HEK293 (cell line): ENCODE measurements around the gene ITGB3.
A peak's percentile ranks its signal among the peaks of the same experiment; 100 is the strongest.

Source experiments
- KLF1 ChIP-seq: fragments of 450-650 bp; formaldehyde crosslinking; IDR thresholded peaks from 2 replicates; pipeline ENCODE4 v1.5.1; 2016; ENCODE audit warnings: missing biosample characterization, missing genetic modification characterization
- MZF1 ChIP-seq: fragments of 450-650 bp; formaldehyde crosslinking; IDR thresholded peaks from 2 replicates; pipeline ENCODE4 v1.5.1; 2017; ENCODE audit warnings: missing biosample characterization, missing genetic modification characterization, borderline replicate concordance
- OVOL3 ChIP-seq: fragments of 450-650 bp; formaldehyde crosslinking; IDR thresholded peaks from 2 replicates; pipeline ENCODE4 v1.5.1; 2016; ENCODE audit warnings: missing biosample characterization, missing genetic modification characterization
- REPIN1 ChIP-seq: fragments of 450-650 bp; formaldehyde crosslinking; IDR thresholded peaks from 2 replicates; pipeline ENCODE4 v1.5.1; 2017; ENCODE audit warnings: missing biosample characterization, missing genetic modification characterization, low read depth
- YY1 ChIP-seq: fragments of 450-650 bp; formaldehyde crosslinking; IDR thresholded peaks from 2 replicates; pipeline ENCODE4 v1.5.1; 2018; ENCODE audit warnings: missing biosample characterization, missing genetic modification characterization
- YY2 ChIP-seq: fragments of 450-650 bp; formaldehyde crosslinking; IDR thresholded peaks from 2 replicates; pipeline ENCODE4 v1.5.1; 2016; ENCODE audit warnings: missing biosample characterization, missing genetic modification characterization
- ZNF10 ChIP-seq: fragments of 450-650 bp; formaldehyde crosslinking; IDR thresholded peaks from 2 replicates; pipeline ENCODE4 v1.5.1; 2017; ENCODE audit warnings: missing biosample characterization, missing genetic modification characterization
- ZNF169 ChIP-seq: fragments of 450-650 bp; formaldehyde crosslinking; IDR thresholded peaks from 2 replicates; pipeline ENCODE4 v1.5.1; 2016; ENCODE audit warnings: missing biosample characterization, missing genetic modification characterization
- ZNF2 ChIP-seq: fragments of 450-650 bp; formaldehyde crosslinking; IDR thresholded peaks from 2 replicates; pipeline ENCODE4 v1.5.1; 2016; ENCODE audit warnings: missing biosample characterization, missing genetic modification characterization
- ZNF221 ChIP-seq: fragments of 450-650 bp; formaldehyde crosslinking; IDR thresholded peaks from 2 replicates; pipeline ENCODE4 v1.5.1; 2017; ENCODE audit warnings: missing biosample characterization, missing genetic modification characterization, borderline replicate concordance
- ZNF544 ChIP-seq: fragments of 450-650 bp; formaldehyde crosslinking; IDR thresholded peaks from 2 replicates; pipeline ENCODE4 v1.5.0; 2017; ENCODE audit warnings: missing biosample characterization, missing genetic modification characterization
- ZNF549 ChIP-seq: fragments of 450-650 bp; IDR thresholded peaks from 2 replicates; pipeline ENCODE4 v1.5.1; 2018; ENCODE audit warnings: missing biosample characterization, missing genetic modification characterization, mild to moderate bottlenecking, inconsistent platforms, moderate library complexity
- ZNF555 ChIP-seq: fragments of 450-650 bp; formaldehyde crosslinking; conservative IDR thresholded peaks from 2 replicates; pipeline ENCODE4 v1.5.1; 2017; ENCODE audit warnings: missing biosample characterization, mild to moderate bottlenecking, missing genetic modification characterization, inconsistent platforms
- TF ChIP-seq, protein P1 (sequence below): fragments of 450-650 bp; formaldehyde crosslinking; optimal IDR thresholded peaks from 2 replicates; pipeline ENCODE3; 2016; ENCODE audit warnings: missing biosample characterization, mild to moderate bottlenecking, missing genetic modification characterization
- TF ChIP-seq, protein P2 (sequence below): fragments of 450-650 bp; formaldehyde crosslinking; IDR thresholded peaks from 2 replicates; pipeline ENCODE4 v1.5.1; 2016; ENCODE audit warnings: missing biosample characterization, missing genetic modification characterization
- TF ChIP-seq, protein P3 (sequence below): fragments of 450-650 bp; formaldehyde crosslinking; IDR thresholded peaks from 2 replicates; pipeline ENCODE4 v1.5.1; 2016; ENCODE audit warnings: missing biosample characterization, missing genetic modification characterization, low read depth
- TF ChIP-seq, protein P4 (sequence below): fragments of 450-650 bp; formaldehyde crosslinking; IDR thresholded peaks from 2 replicates; pipeline ENCODE4 v1.5.1; 2016; ENCODE audit warnings: missing biosample characterization, missing genetic modification characterization
- TF ChIP-seq, protein P5 (sequence below): fragments of 450-650 bp; formaldehyde crosslinking; IDR thresholded peaks from 2 replicates; pipeline ENCODE4 v1.5.1; 2017; ENCODE audit warnings: missing biosample characterization, missing genetic modification characterization
- TF ChIP-seq, protein P6 (sequence below): fragments of 450-650 bp; formaldehyde crosslinking; IDR thresholded peaks from 2 replicates; pipeline ENCODE4 v1.5.1; 2016; ENCODE audit warnings: missing biosample characterization, missing genetic modification characterization
- TF ChIP-seq, protein P7 (sequence below): fragments of 450-650 bp; formaldehyde crosslinking; IDR thresholded peaks from 2 replicates; pipeline ENCODE4 v1.5.1; 2016; ENCODE audit warnings: missing biosample characterization, missing genetic modification characterization
- TF ChIP-seq, protein P8 (sequence below): fragments of 450-650 bp; IDR thresholded peaks from 2 replicates; pipeline ENCODE4 v1.5.1; 2018; ENCODE audit warnings: missing biosample characterization, mild to moderate bottlenecking, missing genetic modification characterization

ITGB3 gene

DNA sequence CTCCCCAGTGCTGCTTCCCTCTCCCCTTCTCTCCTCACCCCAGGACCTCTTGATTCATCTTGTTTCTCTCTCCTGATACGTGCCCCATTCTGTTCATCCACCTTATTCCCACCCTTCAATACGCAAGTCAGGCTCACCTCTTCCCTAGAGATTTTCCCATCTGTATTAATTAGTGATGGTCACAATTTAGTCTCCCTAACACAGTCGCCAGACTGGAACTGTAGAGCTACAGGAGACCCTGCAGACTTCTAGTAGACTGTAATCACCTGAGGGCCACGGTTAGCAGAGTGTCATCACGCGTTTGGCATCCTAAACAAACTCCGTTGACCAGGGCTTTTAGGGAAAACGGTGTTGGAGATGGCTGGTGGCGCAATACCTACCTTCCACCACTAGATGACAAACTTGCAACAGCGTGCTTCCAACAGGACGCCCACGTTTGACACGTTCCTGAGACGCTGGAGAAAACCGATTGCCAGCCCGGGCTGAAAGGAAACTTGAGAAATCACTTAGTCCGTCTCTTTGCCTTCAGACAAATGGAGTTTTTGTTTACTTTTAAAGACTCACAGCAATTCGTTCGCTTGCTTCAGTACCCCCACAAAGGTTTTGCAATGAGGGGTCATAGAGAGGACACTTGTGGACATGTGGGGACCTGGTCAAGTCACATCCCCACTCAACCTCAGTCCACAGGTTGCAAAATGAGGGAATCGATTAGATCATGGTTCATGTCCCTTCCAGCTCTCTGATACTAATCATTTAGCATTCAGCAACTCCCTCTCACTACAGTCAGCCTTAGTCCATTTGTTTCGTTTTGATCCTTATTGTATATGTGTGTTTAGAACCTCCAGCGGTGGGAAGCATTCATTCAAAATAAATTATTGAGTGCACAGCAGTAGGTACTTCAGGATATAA is 23.8 kb upstream of the ITGB3 start (continued):
- TF ChIP-seq ZNF555 (tag by site-specific recombination): no peak
- TF ChIP-seq, protein P1, sequence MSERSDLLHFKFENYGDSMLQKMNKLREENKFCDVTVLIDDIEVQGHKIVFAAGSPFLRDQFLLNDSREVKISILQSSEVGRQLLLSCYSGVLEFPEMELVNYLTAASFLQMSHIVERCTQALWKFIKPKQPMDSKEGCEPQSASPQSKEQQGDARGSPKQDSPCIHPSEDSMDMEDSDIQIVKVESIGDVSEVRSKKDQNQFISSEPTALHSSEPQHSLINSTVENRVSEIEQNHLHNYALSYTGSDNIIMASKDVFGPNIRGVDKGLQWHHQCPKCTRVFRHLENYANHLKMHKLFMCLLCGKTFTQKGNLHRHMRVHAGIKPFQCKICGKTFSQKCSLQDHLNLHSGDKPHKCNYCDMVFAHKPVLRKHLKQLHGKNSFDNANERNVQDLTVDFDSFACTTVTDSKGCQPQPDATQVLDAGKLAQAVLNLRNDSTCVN (tag by site-specific recombination): no peak
- TF ChIP-seq, protein P2, sequence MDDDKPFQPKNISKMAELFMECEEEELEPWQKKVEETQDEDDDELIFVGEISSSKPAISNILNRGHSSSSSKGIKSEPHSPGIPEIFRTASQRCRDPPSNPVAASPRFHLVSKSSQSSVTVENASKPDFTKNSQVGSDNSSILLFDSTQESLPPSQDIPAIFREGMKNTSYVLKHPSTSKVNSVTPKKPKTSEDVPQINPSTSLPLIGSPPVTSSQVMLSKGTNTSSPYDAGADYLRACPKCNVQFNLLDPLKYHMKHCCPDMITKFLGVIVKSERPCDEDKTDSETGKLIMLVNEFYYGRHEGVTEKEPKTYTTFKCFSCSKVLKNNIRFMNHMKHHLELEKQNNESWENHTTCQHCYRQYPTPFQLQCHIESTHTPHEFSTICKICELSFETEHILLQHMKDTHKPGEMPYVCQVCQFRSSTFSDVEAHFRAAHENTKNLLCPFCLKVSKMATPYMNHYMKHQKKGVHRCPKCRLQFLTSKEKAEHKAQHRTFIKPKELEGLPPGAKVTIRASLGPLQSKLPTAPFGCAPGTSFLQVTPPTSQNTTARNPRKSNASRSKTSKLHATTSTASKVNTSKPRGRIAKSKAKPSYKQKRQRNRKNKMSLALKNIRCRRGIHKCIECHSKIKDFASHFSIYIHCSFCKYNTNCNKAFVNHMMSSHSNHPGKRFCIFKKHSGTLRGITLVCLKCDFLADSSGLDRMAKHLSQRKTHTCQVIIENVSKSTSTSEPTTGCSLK (tag by site-specific recombination): no peak
- no peak for TF ChIP-seq OVOL3 (tag by site-specific recombination)
- TF ChIP-seq ZNF169: no peak
- 0 out of 2 replicates have a peak, but pooled peaks have one; percentile 66 for TF ChIP-seq ZNF2 (tag by site-specific recombination)
- TF ChIP-seq ZNF221 (tag by site-specific recombination): no peak
- 0 out of 2 replicates have a peak, but pooled peaks have one; percentile 10 for TF ChIP-seq ZNF10 (tag by site-specific recombination)
- no peak for TF ChIP-seq ZNF544 (tag by site-specific recombination)
- TF ChIP-seq, protein P3, sequence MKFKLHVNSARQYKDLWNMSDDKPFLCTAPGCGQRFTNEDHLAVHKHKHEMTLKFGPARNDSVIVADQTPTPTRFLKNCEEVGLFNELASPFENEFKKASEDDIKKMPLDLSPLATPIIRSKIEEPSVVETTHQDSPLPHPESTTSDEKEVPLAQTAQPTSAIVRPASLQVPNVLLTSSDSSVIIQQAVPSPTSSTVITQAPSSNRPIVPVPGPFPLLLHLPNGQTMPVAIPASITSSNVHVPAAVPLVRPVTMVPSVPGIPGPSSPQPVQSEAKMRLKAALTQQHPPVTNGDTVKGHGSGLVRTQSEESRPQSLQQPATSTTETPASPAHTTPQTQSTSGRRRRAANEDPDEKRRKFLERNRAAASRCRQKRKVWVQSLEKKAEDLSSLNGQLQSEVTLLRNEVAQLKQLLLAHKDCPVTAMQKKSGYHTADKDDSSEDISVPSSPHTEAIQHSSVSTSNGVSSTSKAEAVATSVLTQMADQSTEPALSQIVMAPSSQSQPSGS (tag by site-specific recombination): no peak
- no peak for TF ChIP-seq YY2
- TF ChIP-seq MZF1 (tag by site-specific recombination): peak; percentile 73; the same call in 1 of the 2 replicates
- no peak for TF ChIP-seq KLF1 (tag by site-specific recombination)
- TF ChIP-seq, protein P4, sequence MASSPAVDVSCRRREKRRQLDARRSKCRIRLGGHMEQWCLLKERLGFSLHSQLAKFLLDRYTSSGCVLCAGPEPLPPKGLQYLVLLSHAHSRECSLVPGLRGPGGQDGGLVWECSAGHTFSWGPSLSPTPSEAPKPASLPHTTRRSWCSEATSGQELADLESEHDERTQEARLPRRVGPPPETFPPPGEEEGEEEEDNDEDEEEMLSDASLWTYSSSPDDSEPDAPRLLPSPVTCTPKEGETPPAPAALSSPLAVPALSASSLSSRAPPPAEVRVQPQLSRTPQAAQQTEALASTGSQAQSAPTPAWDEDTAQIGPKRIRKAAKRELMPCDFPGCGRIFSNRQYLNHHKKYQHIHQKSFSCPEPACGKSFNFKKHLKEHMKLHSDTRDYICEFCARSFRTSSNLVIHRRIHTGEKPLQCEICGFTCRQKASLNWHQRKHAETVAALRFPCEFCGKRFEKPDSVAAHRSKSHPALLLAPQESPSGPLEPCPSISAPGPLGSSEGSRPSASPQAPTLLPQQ (tag by site-specific recombination): peak; percentile 25; the same call in 1 of the 2 replicates
- TF ChIP-seq, protein P5, sequence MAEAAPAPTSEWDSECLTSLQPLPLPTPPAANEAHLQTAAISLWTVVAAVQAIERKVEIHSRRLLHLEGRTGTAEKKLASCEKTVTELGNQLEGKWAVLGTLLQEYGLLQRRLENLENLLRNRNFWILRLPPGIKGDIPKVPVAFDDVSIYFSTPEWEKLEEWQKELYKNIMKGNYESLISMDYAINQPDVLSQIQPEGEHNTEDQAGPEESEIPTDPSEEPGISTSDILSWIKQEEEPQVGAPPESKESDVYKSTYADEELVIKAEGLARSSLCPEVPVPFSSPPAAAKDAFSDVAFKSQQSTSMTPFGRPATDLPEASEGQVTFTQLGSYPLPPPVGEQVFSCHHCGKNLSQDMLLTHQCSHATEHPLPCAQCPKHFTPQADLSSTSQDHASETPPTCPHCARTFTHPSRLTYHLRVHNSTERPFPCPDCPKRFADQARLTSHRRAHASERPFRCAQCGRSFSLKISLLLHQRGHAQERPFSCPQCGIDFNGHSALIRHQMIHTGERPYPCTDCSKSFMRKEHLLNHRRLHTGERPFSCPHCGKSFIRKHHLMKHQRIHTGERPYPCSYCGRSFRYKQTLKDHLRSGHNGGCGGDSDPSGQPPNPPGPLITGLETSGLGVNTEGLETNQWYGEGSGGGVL (tag by site-specific recombination): no peak
- TF ChIP-seq, protein P6, sequence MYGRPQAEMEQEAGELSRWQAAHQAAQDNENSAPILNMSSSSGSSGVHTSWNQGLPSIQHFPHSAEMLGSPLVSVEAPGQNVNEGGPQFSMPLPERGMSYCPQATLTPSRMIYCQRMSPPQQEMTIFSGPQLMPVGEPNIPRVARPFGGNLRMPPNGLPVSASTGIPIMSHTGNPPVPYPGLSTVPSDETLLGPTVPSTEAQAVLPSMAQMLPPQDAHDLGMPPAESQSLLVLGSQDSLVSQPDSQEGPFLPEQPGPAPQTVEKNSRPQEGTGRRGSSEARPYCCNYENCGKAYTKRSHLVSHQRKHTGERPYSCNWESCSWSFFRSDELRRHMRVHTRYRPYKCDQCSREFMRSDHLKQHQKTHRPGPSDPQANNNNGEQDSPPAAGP (tag by site-specific recombination): peak; percentile 74
- no peak for TF ChIP-seq REPIN1 (tag by site-specific recombination)
- TF ChIP-seq YY1 (tag by site-specific recombination): no peak
- no peak for TF ChIP-seq ZNF549
- TF ChIP-seq, protein P7, sequence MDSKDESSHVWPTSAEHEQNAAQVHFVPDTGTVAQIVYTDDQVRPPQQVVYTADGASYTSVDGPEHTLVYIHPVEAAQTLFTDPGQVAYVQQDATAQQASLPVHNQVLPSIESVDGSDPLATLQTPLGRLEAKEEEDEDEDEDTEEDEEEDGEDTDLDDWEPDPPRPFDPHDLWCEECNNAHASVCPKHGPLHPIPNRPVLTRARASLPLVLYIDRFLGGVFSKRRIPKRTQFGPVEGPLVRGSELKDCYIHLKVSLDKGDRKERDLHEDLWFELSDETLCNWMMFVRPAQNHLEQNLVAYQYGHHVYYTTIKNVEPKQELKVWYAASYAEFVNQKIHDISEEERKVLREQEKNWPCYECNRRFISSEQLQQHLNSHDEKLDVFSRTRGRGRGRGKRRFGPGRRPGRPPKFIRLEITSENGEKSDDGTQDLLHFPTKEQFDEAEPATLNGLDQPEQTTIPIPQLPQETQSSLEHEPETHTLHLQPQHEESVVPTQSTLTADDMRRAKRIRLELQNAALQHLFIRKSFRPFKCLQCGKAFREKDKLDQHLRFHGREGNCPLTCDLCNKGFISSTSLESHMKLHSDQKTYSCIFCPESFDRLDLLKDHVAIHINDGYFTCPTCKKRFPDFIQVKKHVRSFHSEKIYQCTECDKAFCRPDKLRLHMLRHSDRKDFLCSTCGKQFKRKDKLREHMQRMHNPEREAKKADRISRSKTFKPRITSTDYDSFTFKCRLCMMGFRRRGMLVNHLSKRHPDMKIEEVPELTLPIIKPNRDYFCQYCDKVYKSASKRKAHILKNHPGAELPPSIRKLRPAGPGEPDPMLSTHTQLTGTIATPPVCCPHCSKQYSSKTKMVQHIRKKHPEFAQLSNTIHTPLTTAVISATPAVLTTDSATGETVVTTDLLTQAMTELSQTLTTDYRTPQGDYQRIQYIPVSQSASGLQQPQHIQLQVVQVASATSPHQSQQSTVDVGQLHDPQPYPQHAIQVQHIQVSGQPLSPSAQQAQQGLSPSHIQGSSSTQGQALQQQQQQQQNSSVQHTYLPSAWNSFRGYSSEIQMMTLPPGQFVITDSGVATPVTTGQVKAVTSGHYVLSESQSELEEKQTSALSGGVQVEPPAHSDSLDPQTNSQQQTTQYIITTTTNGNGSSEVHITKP (tag by site-specific recombination): 0 out of 2 replicates have a peak, but pooled peaks have one; percentile 31
- TF ChIP-seq, protein P8, sequence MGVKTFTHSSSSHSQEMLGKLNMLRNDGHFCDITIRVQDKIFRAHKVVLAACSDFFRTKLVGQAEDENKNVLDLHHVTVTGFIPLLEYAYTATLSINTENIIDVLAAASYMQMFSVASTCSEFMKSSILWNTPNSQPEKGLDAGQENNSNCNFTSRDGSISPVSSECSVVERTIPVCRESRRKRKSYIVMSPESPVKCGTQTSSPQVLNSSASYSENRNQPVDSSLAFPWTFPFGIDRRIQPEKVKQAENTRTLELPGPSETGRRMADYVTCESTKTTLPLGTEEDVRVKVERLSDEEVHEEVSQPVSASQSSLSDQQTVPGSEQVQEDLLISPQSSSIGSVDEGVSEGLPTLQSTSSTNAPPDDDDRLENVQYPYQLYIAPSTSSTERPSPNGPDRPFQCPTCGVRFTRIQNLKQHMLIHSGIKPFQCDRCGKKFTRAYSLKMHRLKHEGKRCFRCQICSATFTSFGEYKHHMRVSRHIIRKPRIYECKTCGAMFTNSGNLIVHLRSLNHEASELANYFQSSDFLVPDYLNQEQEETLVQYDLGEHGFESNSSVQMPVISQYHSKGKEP (tag by site-specific recombination): no peak
